GM23338 (cell line): ENCODE data around the gene SORCS2. TPM values are rescaled to one million over a fixed set of nuclear protein-coding genes. Genes with fewer than 3 reads are reported as not detected.

Experiments
- CREB1 ChIP-seq: fragments of 250-450 bp; sonication (Bioruptor Pico); IDR thresholded peaks from 2 replicates; pipeline ENCODE4 v1.5.0; 2020; ENCODE audit warnings: low read depth, mild to moderate bottlenecking, moderate library complexity
- EZH2 ChIP-seq: fragments of 200-600 bp; sonication (generic); IDR thresholded peaks from one replicate; pipeline ENCODE4 v1.8.0; 2017; ENCODE audit warnings: antibody characterized with exemption, mild to moderate bottlenecking, low read depth; ENCODE audit not compliant: unreplicated experiment
- EZH2phosphoT487 ChIP-seq: fragments of 200-600 bp; sonication (generic); IDR thresholded peaks from one replicate; pipeline ENCODE4 v1.8.1; 2018; ENCODE audit warnings: antibody characterized with exemption; ENCODE audit not compliant: unreplicated experiment
- JUNB ChIP-seq: IDR thresholded peaks from one replicate; pipeline ENCODE4 v1.6.1; 2016; ENCODE audit warnings: antibody characterized with exemption; ENCODE audit not compliant: unreplicated experiment
- NANOG ChIP-seq: IDR thresholded peaks from 2 replicates; pipeline ENCODE4 v1.6.1; 2016; ENCODE audit warnings: antibody characterized with exemption, borderline replicate concordance
- REST ChIP-seq: IDR thresholded peaks from one replicate; pipeline ENCODE4 v1.6.1; 2018; ENCODE audit warnings: antibody characterized with exemption; ENCODE audit not compliant: unreplicated experiment
- STAT1 ChIP-seq: IDR thresholded peaks from one replicate; pipeline ENCODE4 v1.6.1; 2016; ENCODE audit warnings: antibody characterized with exemption; ENCODE audit not compliant: unreplicated experiment
- ZNF114 ChIP-seq: fragments of 250-450 bp; sonication (Bioruptor Pico); IDR thresholded peaks from 2 replicates; pipeline ENCODE4 v1.5.0; 2020; ENCODE audit warnings: mild to moderate bottlenecking, moderate library complexity
- ZNF462 ChIP-seq: fragments of 250-450 bp; sonication (Bioruptor Pico); IDR thresholded peaks from 2 replicates; pipeline ENCODE4 v1.5.0; 2020; ENCODE audit warnings: mild to moderate bottlenecking, moderate library complexity
- polyA plus RNA-seq: library from polyadenylated mRNA; unstranded; fragments of >200 nt; fragmentation: Nextera tagmentation; extraction: Ambion mirVana; gene quantifications from 2 replicates; pipeline ENCODE4 v1.2.1, GENCODE V29; 2016
- total RNA-seq: library from RNA; depleted of rRNA; stranded (reverse); fragments of >200 nt; shearing (Covaris generic); gene quantifications from 2 replicates; pipeline ENCODE4 v1.2.3, GENCODE V29; 2014

Gene SORCS2
- total and polyA plus RNA-seq, 2 experiments from 2014 or later = 0.47 to 2.4 TPM

DNA sequence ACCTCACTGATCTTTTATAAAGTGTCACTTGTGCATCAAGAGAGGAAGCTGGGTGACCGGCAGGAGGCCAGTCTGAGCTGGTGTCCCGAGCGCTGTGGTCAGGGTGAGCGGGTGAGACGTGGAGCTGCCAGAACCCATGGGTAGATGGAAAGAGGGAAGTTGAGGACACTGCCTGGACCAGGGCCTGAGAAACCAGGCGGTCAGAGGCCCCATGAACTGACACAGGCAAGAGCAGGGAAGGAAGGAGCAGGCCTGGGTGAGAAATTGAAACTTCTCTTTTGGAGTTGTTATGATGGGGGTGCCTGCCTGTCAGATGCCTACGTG lies 554.7 kb downstream of the SORCS2 start (continued):
- no peak for TF ChIP-seq ZNF462 (CRISPR knock-in tag)
- TF ChIP-seq EZH2phosphoT487 = no peak
- no peak for TF ChIP-seq JUNB
- TF ChIP-seq CREB1 (CRISPR knock-in tag) = no peak
- TF ChIP-seq NANOG = no peak
- no peak for TF ChIP-seq STAT1
- no peak for TF ChIP-seq EZH2
- TF ChIP-seq REST = no peak
- TF ChIP-seq ZNF114 (CRISPR knock-in tag) = no peak
